ENCODE data around the gene IGFALS. TPM values are rescaled to one million over a fixed set of nuclear protein-coding genes. Genes with fewer than 3 reads are reported as not detected.

Gene IGFALS
- total and polyA plus RNA-seq, 2 donors (not counting 3 experiments of a cell fraction or from before 2014, with no cell fraction given) = not detected

DNA sequence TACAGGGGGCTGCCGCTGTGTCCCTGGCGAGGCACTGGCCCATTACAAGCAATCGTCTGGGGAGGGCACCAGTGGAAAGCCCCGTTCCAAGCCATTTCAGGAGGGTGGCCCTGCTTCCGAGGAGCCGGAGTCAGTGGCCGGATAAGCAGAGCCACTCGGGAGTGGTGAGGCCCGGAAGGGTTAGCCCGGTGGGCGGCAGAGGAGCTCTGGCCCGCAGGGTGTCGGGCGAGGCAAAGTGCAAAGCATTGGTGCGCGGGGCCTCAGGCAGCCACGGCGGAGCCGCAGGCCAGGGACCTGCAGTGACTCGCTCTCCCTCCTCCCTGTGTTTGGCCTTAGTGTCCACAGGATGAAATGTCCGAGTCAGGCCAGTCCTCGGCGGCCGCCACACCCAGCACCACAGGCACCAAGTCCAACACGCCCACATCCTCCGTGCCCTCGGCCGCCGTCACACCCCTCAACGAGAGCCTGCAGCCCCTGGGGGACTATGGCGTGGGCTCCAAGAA lies 46.8 kb downstream of the IGFALS start:
- Histone ChIP-seq H3K27ac (ENCODE audit: insufficient read depth, low read depth, low read length) (no peak overlapping the region), H3K9me3 (replicated peaks; ENCODE audit: control insufficient read depth, insufficient read depth, low read length) (no peaks in the 10 kb centered on the region), H3K9ac (replicated peaks; ENCODE audit: extremely low read depth, insufficient read depth, low read length) (no peak overlapping the region), H3K27me3 (ENCODE audit: control insufficient read depth in 2 of 2, insufficient read depth in 2 of 2, low read length in 2 of 2) (no peaks in the 10 kb centered on the region), H3K36me3 (ENCODE audit: control insufficient read depth in 2 of 2, extremely low read depth in 1 of 2, insufficient read depth in 2 of 2, low read length in 2 of 2) (peaks cover 8 to 44% of the 10 kb centered on the region in 2 experiments), H3K79me2 (ENCODE audit: control insufficient read depth, insufficient read depth, low read length) (no peaks in the 10 kb centered on the region), H3K4me3 (replicated peaks in 1 of 3; ENCODE audit: insufficient read depth in 1 of 3, low read depth in 1 of 3, low read length in 3 of 3) (no peak overlapping the region), H3K4me2 (ENCODE audit: insufficient read depth, low read length) (no peak overlapping the region), H2AFZ (ENCODE audit: low read depth, low read length) (no peak overlapping the region), H4K20me1 (replicated peaks; ENCODE audit: control insufficient read depth, extremely low read depth, insufficient read depth, low read length) (no peaks in the 10 kb centered on the region), H3K9me1 (replicated peaks; ENCODE audit: control insufficient read depth, extremely low read depth, insufficient read depth, low read length) (no peaks in the 10 kb centered on the region), H3K4me1 (ENCODE audit: control insufficient read depth, extremely low read depth, insufficient read depth, low read length) (no peaks in the 10 kb centered on the region)
- DNase-seq (ENCODE audit: low read depth, low spot score) (no peak), FAIRE-seq (no peak)
- no peak for TF ChIP-seq MYC (IDR thresholded peaks at IDR 0.05; ENCODE audit: low read depth, low read length)
- TF ChIP-seq POLR2A (IDR thresholded peaks at IDR 0.05; ENCODE audit: low read depth, low read length) = no peak
- TF ChIP-seq POLR2AphosphoS5 (IDR thresholded peaks at IDR 0.05; ENCODE audit: insufficient read depth, low read depth, low read length) = no peak
- no peak for TF ChIP-seq CTCF (IDR thresholded peaks at IDR 0.05; ENCODE audit: extremely low read depth in 1 of 2, insufficient read depth in 1 of 2, low read depth in 1 of 2, low read length in 2 of 2)
- no peak for TF ChIP-seq JUN (IDR thresholded peaks at IDR 0.05; ENCODE audit: borderline replicate concordance, insufficient read depth, insufficient read length, low read depth)
- no peak for TF ChIP-seq EZH2 (IDR thresholded peaks at IDR 0.05; ENCODE audit: borderline replicate concordance, low read depth, low read length, severe bottlenecking)
- TF ChIP-seq GATA2 (IDR thresholded peaks at IDR 0.05; ENCODE audit: insufficient read depth, insufficient read length, low read depth, low read length) = no peak
- no peak for TF ChIP-seq FOS (IDR thresholded peaks at IDR 0.05; ENCODE audit: borderline replicate concordance, insufficient read depth, low read length)
- TF ChIP-seq, protein P1, sequence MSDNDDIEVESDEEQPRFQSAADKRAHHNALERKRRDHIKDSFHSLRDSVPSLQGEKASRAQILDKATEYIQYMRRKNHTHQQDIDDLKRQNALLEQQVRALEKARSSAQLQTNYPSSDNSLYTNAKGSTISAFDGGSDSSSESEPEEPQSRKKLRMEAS (IDR thresholded peaks at IDR 0.05; ENCODE audit: insufficient read depth, insufficient read length) = no peak
- intact Hi-C loops (cut with micrococcal nuclease) (no loop called here), dilution Hi-C loops (cut with MboI; ENCODE audit: extremely low pct_ligation_motif_present, low sequenced_read_pairs) (no loop called here)
- POLR2A ChIA-PET = no interaction called here
- BruUV-seq (replicated peaks) = no TSS peak
- CTCF ChIA-PET = interaction anchor here (1.4 kb wide), 1 partner anchor 23 kb away, joined by 3 read pairs; no protein-coding TSS in a partner anchor

All from endothelial cell of umbilical vein (primary cell).